HepG2 (cell line): ENCODE data around the gene TLR5. TPM values are rescaled to one million over a fixed set of nuclear protein-coding genes. Genes with fewer than 3 reads are reported as not detected.

ENCODE experiments used
- ATAC-seq: fragments of 200-7000 bp; cut with Tn5 transposase; 3 replicates; pipeline ENCODE4 v1.9.1; 2020; ENCODE audit warnings: mild to moderate bottlenecking, moderate library complexity
- BruUV-seq: library from RNA; stranded (reverse); fragments of 400-500 nt; replicated peaks from 2 replicates; lab custom pipeline; 2021; lab: Mats Ljungman, UMichigan
- CTCF ChIA-PET: fragments of 300-600 bp; formaldehyde crosslinking; extraction: SDS; loops from one replicate; lab custom pipeline; 2021; ENCODE audit warnings: low total read pairs, inconsistent platforms, low intra/inter-chr PET ratio; lab: Yijun Ruan, JAX
- POLR2A ChIA-PET: fragments of 350-600 bp; sonication (Branson Sonifier 250); formaldehyde crosslinking; loops from one replicate; lab custom pipeline; 2020; ENCODE audit warnings: antibody characterized with exemption, inconsistent platforms; lab: Yijun Ruan, JAX
- DNase-seq: peaks from one replicate; pipeline ENCODE4 v3.0.0-alpha.2; 2015; ENCODE audit warnings: low spot score
- FAIRE-seq: peaks from 3 replicates; lab custom pipeline; 2011; peaks lifted over from hg19 to GRCh38; lab: Jason Lieb, UNC
- H2AFZ ChIP-seq: one replicate; pipeline ENCODE4 v1.6.1; 2011; ENCODE audit warnings: low read length, inconsistent platforms
- H3K27ac ChIP-seq: fragments of 300-600 bp; 3 replicates; pipeline ENCODE4 v1.8.0; 2011; ENCODE audit warnings: mixed run types, mild to moderate bottlenecking, mixed read lengths, low read length, inconsistent platforms; ENCODE audit not compliant: insufficient read depth; ENCODE audit errors: extremely low read length
- H3K27me3 ChIP-seq, 2 experiments: fragments of 200-600 bp in 1 of 2; 2 replicates in 1 of 2; 3 replicates in 1 of 2; pipeline versions ENCODE4 v1.6.0 to v1.8.0; 2011; ENCODE audit warnings: low read length in 2 of 2, mild to moderate bottlenecking in 2 of 2, moderate library complexity in 2 of 2, inconsistent platforms in 1 of 2; ENCODE audit not compliant: insufficient read depth in 2 of 2, control insufficient read depth in 1 of 2
- H3K36me3 ChIP-seq, 2 experiments: fragments of 200-600 bp in 1 of 2; replicated peaks in 1 of 2; 2 replicates in 1 of 2; 3 replicates in 1 of 2; pipeline versions ENCODE4 v1.5.1 to v1.8.0; 2011; ENCODE audit warnings: low read length in 2 of 2, inconsistent platforms in 1 of 2; ENCODE audit not compliant: insufficient read depth in 2 of 2, control insufficient read depth in 1 of 2
- H3K4me1 ChIP-seq: 2 replicates; pipeline ENCODE4 v1.5.1; 2012; ENCODE audit warnings: low read length, inconsistent platforms; ENCODE audit not compliant: insufficient read depth
- H3K4me2 ChIP-seq: 2 replicates; pipeline ENCODE4 v1.6.0; 2011; ENCODE audit warnings: low read depth, low read length, inconsistent platforms
- H3K4me3 ChIP-seq, 3 experiments: fragments of 200-600 bp in 1 of 3; sonication (generic), shearing (Covaris generic) in 1 of 3; replicated peaks in 1 of 3; 2 replicates each; pipeline ENCODE4 v1.5.1; 2011 to 2016; ENCODE audit warnings: low read length in 3 of 3, inconsistent platforms in 2 of 3, low read depth in 2 of 3, mild to moderate bottlenecking in 2 of 3, control low read depth in 1 of 3, mixed read lengths in 1 of 3; ENCODE audit not compliant: insufficient read depth in 1 of 3
- H3K79me2 ChIP-seq: one replicate; pipeline ENCODE4 v1.6.1; 2011; ENCODE audit warnings: low read length, inconsistent platforms; ENCODE audit not compliant: insufficient read depth
- H3K9ac ChIP-seq: 2 replicates; pipeline ENCODE4 v1.6.0; 2011; ENCODE audit warnings: mild to moderate bottlenecking, low read depth, low read length, inconsistent platforms; ENCODE audit not compliant: insufficient read depth
- H3K9me3 ChIP-seq: 2 replicates; pipeline ENCODE4 v1.5.1; 2012; ENCODE audit warnings: mild to moderate bottlenecking, low read length
- H4K20me1 ChIP-seq: 2 replicates; pipeline ENCODE4 v1.6.0; 2011; ENCODE audit warnings: inconsistent platforms, mild to moderate bottlenecking, low read length, moderate library complexity; ENCODE audit not compliant: insufficient read depth
- ATM ChIP-seq: fragments of 450-650 bp; IDR thresholded peaks from 2 replicates; pipeline ENCODE4 v1.7.1; 2017; ENCODE audit warnings: mild to moderate bottlenecking, borderline replicate concordance
- KLF9 ChIP-seq: IDR thresholded peaks from 2 replicates; pipeline ENCODE4 v1.6.1; 2016; ENCODE audit warnings: low read depth
- MAZ ChIP-seq, 2 experiments: sonication (generic) in 1 of 2; formaldehyde crosslinking in 1 of 2; IDR thresholded peaks; 2 replicates each; pipeline versions ENCODE4 v1.5.0 to v1.6.1; 2012 to 2020; ENCODE audit warnings: low read depth in 2 of 2, mild to moderate bottlenecking in 2 of 2, borderline replicate concordance in 1 of 2, improper control_type of control experiment in 1 of 2, low read length in 1 of 2, missing genetic modification reagents in 1 of 2, moderate library complexity in 1 of 2
- MED13 ChIP-seq: sonication (generic); formaldehyde crosslinking; IDR thresholded peaks from 2 replicates; pipeline ENCODE4 v1.5.0; 2020; ENCODE audit warnings: missing genetic modification reagents
- NR0B2 ChIP-seq: sonication (generic); formaldehyde crosslinking; IDR thresholded peaks from 2 replicates; pipeline ENCODE4 v1.4.0; 2020; ENCODE audit warnings: mild to moderate bottlenecking, missing genetic modification reagents
- RBM22 ChIP-seq: fragments of 200-400 bp; formaldehyde crosslinking; optimal IDR thresholded peaks from 2 replicates; pipeline ENCODE3; 2017; ENCODE audit warnings: mild to moderate bottlenecking, low read length, moderate library complexity
- SRY ChIP-seq: sonication (generic); formaldehyde crosslinking; IDR thresholded peaks from 2 replicates; pipeline ENCODE4 v1.8.0; 2022; ENCODE audit warnings: mild to moderate bottlenecking, missing genetic modification reagents
- WIZ ChIP-seq: sonication (generic); formaldehyde crosslinking; IDR thresholded peaks from 2 replicates; pipeline ENCODE4 v1.5.1; 2020; ENCODE audit warnings: mild to moderate bottlenecking, missing genetic modification reagents
- ZC3H13 ChIP-seq: sonication (generic); formaldehyde crosslinking; IDR thresholded peaks from 2 replicates; pipeline ENCODE4 v1.8.1; 2023; ENCODE audit warnings: mild to moderate bottlenecking, missing genetic modification reagents, moderate library complexity
- ZNF282 ChIP-seq: fragments of 450-650 bp; IDR thresholded peaks from 2 replicates; pipeline ENCODE4 v1.6.1; 2018; ENCODE audit not compliant: partially characterized antibody
- ZNF567 ChIP-seq: sonication (generic); formaldehyde crosslinking; IDR thresholded peaks from 2 replicates; pipeline ENCODE4 v1.8.1; 2023; ENCODE audit warnings: mild to moderate bottlenecking, missing genetic modification reagents, borderline replicate concordance
- ZSCAN12 ChIP-seq: sonication (generic); formaldehyde crosslinking; IDR thresholded peaks from 2 replicates; pipeline ENCODE4 v1.9.0; 2021; ENCODE audit warnings: mild to moderate bottlenecking, missing genetic modification reagents
- WGBS: methylation state at CpG from one replicate; pipeline ENCODE4 v1.1.6; 2017; ENCODE audit warnings: low lambda C conversion rate; 5-methylcytosine and 5-hydroxymethylcytosine counted together
- in situ Hi-C: cut with HindIII; loops from 2 replicates; pipeline ENCODE4 v1.10.0; 2017; ENCODE audit warnings: low pct_unique_long_range_greater_than_20kb; ENCODE audit not compliant: extremely low pct_ligation_motif_present
- intact Hi-C: fragments of 100-400 bp; cut with micrococcal nuclease; formaldehyde crosslinking; loops from one replicate; pipeline ENCODE4 v1.10.0; 2022; ENCODE audit not compliant: unreplicated experiment
- polyA plus RNA-seq, 8 experiments: library from polyadenylated mRNA; depleted of rRNA in 3 of 8; stranded (reverse) in 7 of 8; unstranded in 1 of 8; fragments of >200 nt; fragmentation: Illumina TruSeq in 4 of 8; extraction: Trizol in 4 of 8; gene quantifications; 2 replicates each; pipeline versions ENCODE4 v1.2.1 to v1.2.3, GENCODE V29; 2011 to 2016; ENCODE audit warnings: low read depth in 4 of 8, missing spikeins in 1 of 8, mixed read lengths in 1 of 8; ENCODE audit not compliant: insufficient read depth in 1 of 8
- total RNA-seq, 5 experiments: library from RNA; depleted of rRNA; stranded (reverse); fragments of >200 nt; fragmentation: Illumina TruSeq; extraction: Trizol; gene quantifications; 2 replicates each; pipeline ENCODE4 v1.2.3, GENCODE V29; 2016; ENCODE audit warnings: low read depth in 1 of 5

TLR5 gene
- total and polyA plus RNA-seq, 2 of the 13 experiments (the other 11 are each of a cell fraction or from before 2014, with no cell fraction given), result not detected

GRCh38 chr1:223123011-223123610 is 19.9 kb downstream of the TLR5 start:
- in situ Hi-C loops, result no loop called here
- intact Hi-C loops, result loop anchor here (2.0 to 5.0 kb wide), 2 partner anchors 41 to 330 kb away; no protein-coding TSS in a partner anchor
- Histone ChIP-seq H3K4me2 (peak overlapping the region; percentile 60), H3K9me3 (no peaks in the 10 kb centered on the region), H3K27ac (no peak overlapping the region), H3K36me3 (no peaks in the 10 kb centered on the region), H3K79me2 (no peaks in the 10 kb centered on the region), H2AFZ (no peak overlapping the region), H3K4me3 (peak overlapping the region in 2 of 3 experiments; percentile 6 to 7; a peak in 1 of 6 replicates), H3K27me3 (peaks cover 1 to 4% of the 10 kb centered on the region in 2 experiments; a peak in 2 of 5 replicates), H3K9ac (no peak overlapping the region), H3K4me1 (peaks cover 9% of the 10 kb centered on the region), H4K20me1 (no peaks in the 10 kb centered on the region)
- no peak for ATAC-seq
- 1% methylated on average over 6 of the region's 6 CpGs for WGBS
- POLR2A ChIA-PET, result no interaction called here
- FAIRE-seq, result no peak
- no peak for DNase-seq
- CTCF ChIA-PET, result interaction anchor here (2.2 kb wide), 1 partner anchor 330 kb away, joined by 14 read pairs; no protein-coding TSS in a partner anchor
- no TSS peak for BruUV-seq
- TF ChIP-seq WIZ (CRISPR knock-in tag) (no peak), ATM (no peak), NR0B2 (CRISPR knock-in tag) (no peak), ZNF282 (no peak), ZC3H13 (CRISPR knock-in tag) (no peak), MED13 (CRISPR knock-in tag) (no peak), ZNF567 (CRISPR knock-in tag) (no peak), SRY (CRISPR knock-in tag) (no peak), RBM22 (no peak), ZSCAN12 (CRISPR knock-in tag) (no peak), MAZ (IDR thresholded peaks at IDR 0.05; ENCODE audit: borderline replicate concordance, low read depth, low read length) (no peak), MAZ (CRISPR knock-in tag; IDR thresholded peaks at IDR 0.05; ENCODE audit: low read depth) (no peak), KLF9 (no peak)
